Right atrium auricular region (tissue), 2 donors: ENCODE results near the gene PRR4. TPM values are rescaled to one million over a fixed set of nuclear protein-coding genes. Genes with fewer than 3 reads are reported as not detected.

Experiments
- DNase-seq: peaks from one replicate; pipeline ENCODE4 v3.0.0-alpha.2; 2019; ENCODE audit warnings: low spot score
- H3K27ac ChIP-seq, 2 donors: fragments of 200-600 bp; sonication (generic); 1 replicate in 1 of 2; 2 replicates in 1 of 2; pipeline ENCODE4 v1.5.1; 2016 to 2019
- H3K27me3 ChIP-seq, 2 donors: fragments of 200-600 bp; sonication (generic); one replicate each; pipeline versions ENCODE4 v1.5.1 to v1.6.0; 2017 to 2019
- H3K36me3 ChIP-seq: fragments of 200-600 bp; sonication (generic); one replicate; pipeline ENCODE4 v1.5.1; 2016
- H3K4me1 ChIP-seq, 2 donors: fragments of 200-600 bp; sonication (generic); one replicate each; pipeline versions ENCODE4 v1.5.1 to v1.6.0; 2017 to 2019
- H3K4me3 ChIP-seq, 2 donors: fragments of 200-600 bp; sonication (generic); 1 replicate in 1 of 2; 2 replicates in 1 of 2; pipeline ENCODE4 v1.5.1; 2017 to 2019; ENCODE audit warnings: mild to moderate bottlenecking in 1 of 2, moderate library complexity in 1 of 2
- H3K9me3 ChIP-seq, 2 donors: fragments of 200-600 bp; sonication (generic); one replicate each; pipeline ENCODE4 v1.5.1; 2019
- CTCF ChIP-seq, 2 donors: fragments of 200-600 bp; sonication (generic); IDR thresholded peaks; one replicate each; pipeline ENCODE4 v1.5.1; 2019; ENCODE audit warnings: antibody characterized with exemption in 2 of 2
- total RNA-seq, 2 donors: library from RNA; depleted of rRNA; stranded (reverse); fragments of >200 nt; gene quantifications; one replicate each; pipeline ENCODE4 v1.1.0, GENCODE V29; 2016

Gene PRR4
- total RNA-seq: 1 to 10 TPM in 1 of 2 donors, not detected in 1; 1.6 TPM

GRCh38 chr12:10849425-10849878 is at the start of gene PRR4:
PRR4 (minus strand) TSS chr12:10849475; CDS start chr12:10849437, 38 bp downstream.
- Histone ChIP-seq H3K27ac (no peak within 1 kb of the TSS), H3K36me3 (no peaks in the 10 kb centered on the region), H3K4me1 (no peaks in the 10 kb centered on the region), H3K27me3 (no peaks in the 10 kb centered on the region), H3K9me3 (no peaks in the 10 kb centered on the region), H3K4me3 (no peak within 1 kb of the TSS)
- DNase-seq: no peak
- no peak for TF ChIP-seq CTCF (IDR thresholded peaks at IDR 0.05)

- no peak for TF ChIP-seq CTCF (IDR thresholded peaks at IDR 0.05)
These were observed 47.6 kb upstream of the PRR4 start for GRCh38 chr12:10896854-10897253.

GRCh38 chr12:10891937-10892336 is 42.7 kb upstream of the PRR4 start:
- DNase-seq: no peak
- Histone ChIP-seq H3K9me3 (no peaks in the 10 kb centered on the region), H3K36me3 (no peaks in the 10 kb centered on the region), H3K27me3 (no peaks in the 10 kb centered on the region), H3K4me3 (no peak overlapping the region), H3K4me1 (no peaks in the 10 kb centered on the region), H3K27ac (no peak overlapping the region)
- no peak for TF ChIP-seq CTCF (IDR thresholded peaks at IDR 0.05)

More at GRCh38 chr12:10896854-10897253, 47.6 kb upstream of the PRR4 start:
- Histone ChIP-seq H3K36me3 (no peaks in the 10 kb centered on the region), H3K27ac (no peak overlapping the region), H3K27me3 (no peaks in the 10 kb centered on the region), H3K4me1 (no peaks in the 10 kb centered on the region), H3K9me3 (no peaks in the 10 kb centered on the region), H3K4me3 (no peak overlapping the region)
- no peak for DNase-seq

GRCh38 chr12:10889226-10889625 is 40.0 kb upstream of the PRR4 start:
- no peak for TF ChIP-seq CTCF (IDR thresholded peaks at IDR 0.05)
- no peak for DNase-seq
- no peaks in the 10 kb centered on the region for H3K27me3 ChIP-seq
- H3K36me3 ChIP-seq: no peaks in the 10 kb centered on the region
- H3K4me1 ChIP-seq: no peaks in the 10 kb centered on the region
- H3K27ac ChIP-seq: no peak overlapping the region
- no peaks in the 10 kb centered on the region for H3K9me3 ChIP-seq
- no peak overlapping the region for H3K4me3 ChIP-seq

- no peaks in the 10 kb centered on the region for H3K9me3 ChIP-seq
- no peaks in the 10 kb centered on the region for H3K27me3 ChIP-seq
- H3K4me3 ChIP-seq: no peak within 1 kb of the TSS
- no peaks in the 10 kb centered on the region for H3K36me3 ChIP-seq
- no peak for TF ChIP-seq CTCF (IDR thresholded peaks at IDR 0.05)
- DNase-seq: no peak
- no peaks in the 10 kb centered on the region for H3K4me1 ChIP-seq
- H3K27ac ChIP-seq: no peak within 1 kb of the TSS
These were observed 34.9 kb upstream of the PRR4 start, which contains the start of gene PRH1 for GRCh38 chr12:10884086-10884725. PRH1 (minus strand) TSS chr12:10884255; CDS start chr12:10884217, 38 bp downstream.

- Histone ChIP-seq H3K27ac (no peak overlapping the region), H3K9me3 (no peaks in the 10 kb centered on the region), H3K4me3 (no peak overlapping the region), H3K27me3 (no peaks in the 10 kb centered on the region), H3K4me1 (no peaks in the 10 kb centered on the region), H3K36me3 (no peaks in the 10 kb centered on the region)
- DNase-seq: no peak
- TF ChIP-seq CTCF (IDR thresholded peaks at IDR 0.05): no peak
These were observed 24.1 kb upstream of the PRR4 start for GRCh38 chr12:10873378-10873777.
